CD4-positive, CD25-positive, alpha-beta regulatory T cell (primary cell): ENCODE data around the gene PAXX. TPM values are rescaled to one million over a fixed set of nuclear protein-coding genes. Genes with fewer than 3 reads are reported as not detected.
A peak's percentile ranks its signal among the peaks of the same experiment; 100 is the strongest.

Source experiments
- ATAC-seq, 2 donors: fragments of 150-1000 bp; cut with Tn5 transposase; one replicate each; pipeline ENCODE4 v1.10.0; 2021; ENCODE audit warnings: low read depth in 2 of 2, moderate number of reproducible peaks in 2 of 2, moderate library complexity in 1 of 2
- DNase-seq, 3 donors: peaks; one replicate each; pipeline versions ENCODE4 v3.0.0 to v3.0.0-alpha.2; 2012 to 2022; ENCODE audit warnings: mixed read lengths in 1 of 3
- H3K27ac ChIP-seq: one replicate; pipeline ENCODE4 v1.7.0; 2013; ENCODE audit warnings: mild to moderate bottlenecking, low read length; ENCODE audit not compliant: insufficient read depth, poor library complexity, severe bottlenecking
- H3K27me3 ChIP-seq: one replicate; pipeline ENCODE4 v1.7.0; 2013; ENCODE audit warnings: low read length; ENCODE audit not compliant: control insufficient read depth, insufficient read depth
- H3K36me3 ChIP-seq: one replicate; pipeline ENCODE4 v1.7.0; 2013; ENCODE audit warnings: mild to moderate bottlenecking, low read length, moderate library complexity; ENCODE audit not compliant: control insufficient read depth, insufficient read depth
- H3K4me1 ChIP-seq: 2 replicates; pipeline ENCODE4 v1.7.0; 2013; ENCODE audit warnings: mild to moderate bottlenecking, low read length; ENCODE audit not compliant: insufficient read depth, control insufficient read depth, poor library complexity, severe bottlenecking
- H3K4me3 ChIP-seq: one replicate; pipeline ENCODE4 v1.7.0; 2013; ENCODE audit warnings: low read depth, mild to moderate bottlenecking, low read length, moderate library complexity
- H3K9me3 ChIP-seq, 2 experiments: 1 replicate in 1 of 2; 2 replicates in 1 of 2; pipeline ENCODE4 v1.7.0; 2013; ENCODE audit warnings: low read length in 2 of 2, mild to moderate bottlenecking in 1 of 2, moderate library complexity in 1 of 2; ENCODE audit not compliant: control insufficient read depth in 2 of 2
- H3K27ac Mint-ChIP-seq, 3 donors: one replicate each; pipeline ENCODE4 v1.8.0; 2020 to 2022; ENCODE audit warnings: mild to moderate bottlenecking in 3 of 3, mixed read lengths in 3 of 3, moderate library complexity in 2 of 3
- H3K27me3 Mint-ChIP-seq: one replicate; pipeline ENCODE4 v1.8.0; 2022; ENCODE audit warnings: mild to moderate bottlenecking, mixed read lengths
- H3K36me3 Mint-ChIP-seq: one replicate; pipeline ENCODE4 v1.8.0; 2020; ENCODE audit warnings: mixed read lengths
- H3K4me1 Mint-ChIP-seq, 4 donors: one replicate each; pipeline ENCODE4 v1.8.0; 2020 to 2022; ENCODE audit warnings: mixed read lengths in 4 of 4, mild to moderate bottlenecking in 1 of 4
- H3K4me3 Mint-ChIP-seq, 4 donors: one replicate each; pipeline ENCODE4 v1.8.0; 2020 to 2022; ENCODE audit warnings: mild to moderate bottlenecking in 4 of 4, mixed read lengths in 4 of 4, moderate library complexity in 3 of 4
- H3K9me3 Mint-ChIP-seq, 7 donors: one replicate each; pipeline ENCODE4 v1.8.0; 2020 to 2022; ENCODE audit warnings: mixed read lengths in 7 of 7, mild to moderate bottlenecking in 3 of 7, moderate library complexity in 2 of 7
- polyA plus RNA-seq, 4 donors: library from polyadenylated mRNA; unstranded; fragments of 300-500 nt; fragmentation: Illumina TruSeq; gene quantifications; one replicate each; pipeline ENCODE4 v1.2.3, GENCODE V29; 2021
- total RNA-seq: library from RNA; stranded (reverse); gene quantifications from one replicate; pipeline ENCODE4 v1.2.3, GENCODE V29; 2022

PAXX gene
- total and polyA plus RNA-seq, 5 donors from 2014 or later = 46.7 to 83.3 (median 66.4) TPM

- Mint-ChIP-seq H3K27ac (no peak overlapping the region), H3K9me3 (no peaks in the 10 kb centered on the region), H3K36me3 (no peaks in the 10 kb centered on the region), H3K4me1 (peaks cover 0 to 23% (median 5%) of the 10 kb centered on the region in 4 donors), H3K27me3 (peaks cover 18% of the 10 kb centered on the region), H3K4me3 (no peak overlapping the region)
- H3K27me3 ChIP-seq = no peaks in the 10 kb centered on the region
- H3K36me3 ChIP-seq = no peaks in the 10 kb centered on the region
- H3K9me3 ChIP-seq = no peaks in the 10 kb centered on the region
- H3K4me3 ChIP-seq = no peak overlapping the region
- no peak overlapping the region for H3K27ac ChIP-seq
- DNase-seq (peak; percentile 40 to 71 (median 55)), ATAC-seq (peak; percentile 38 to 44)
- H3K4me1 ChIP-seq = peaks cover 28% of the 10 kb centered on the region
Measured at GRCh38 chr9:136978073-136978864, 14.0 kb upstream of the PAXX start.

GRCh38 chr9:136978865-136979544 lies 13.2 kb upstream of the PAXX start:
- no peak overlapping the region for H3K4me3 ChIP-seq
- peaks cover 28% of the 10 kb centered on the region for H3K4me1 ChIP-seq
- no peaks in the 10 kb centered on the region for H3K36me3 ChIP-seq
- H3K9me3 ChIP-seq = no peaks in the 10 kb centered on the region
- Mint-ChIP-seq H3K9me3 (no peaks in the 10 kb centered on the region), H3K4me3 (no peak overlapping the region), H3K27ac (no peak overlapping the region), H3K27me3 (peaks cover 25% of the 10 kb centered on the region), H3K36me3 (peaks cover 3% of the 10 kb centered on the region), H3K4me1 (peaks cover 0 to 25% (median 8%) of the 10 kb centered on the region in 4 donors)
- peaks cover 2% of the 10 kb centered on the region for H3K27me3 ChIP-seq
- DNase-seq = no peak
- no peak overlapping the region for H3K27ac ChIP-seq
- no peak for ATAC-seq

GRCh38 chr9:136979769-136980587 lies 12.2 kb upstream of the PAXX start:
- peaks cover 5% of the 10 kb centered on the region for H3K27me3 ChIP-seq
- Mint-ChIP-seq H3K36me3 (peaks cover 3% of the 10 kb centered on the region), H3K9me3 (no peaks in the 10 kb centered on the region), H3K4me1 (peaks cover 0 to 20% (median 7%) of the 10 kb centered on the region in 4 donors), H3K27me3 (peaks cover 29% of the 10 kb centered on the region), H3K4me3 (no peak overlapping the region), H3K27ac (no peak overlapping the region)
- H3K36me3 ChIP-seq = no peaks in the 10 kb centered on the region
- H3K4me1 ChIP-seq = peaks cover 22% of the 10 kb centered on the region
- ATAC-seq (no peak), DNase-seq (no peak)
- no peak overlapping the region for H3K27ac ChIP-seq
- no peaks in the 10 kb centered on the region for H3K9me3 ChIP-seq
- no peak overlapping the region for H3K4me3 ChIP-seq

GRCh38 chr9:136980669-136981478 lies 11.3 kb upstream of the PAXX start:
- peaks cover 24% of the 10 kb centered on the region for H3K27me3 Mint-ChIP-seq
- Histone ChIP-seq H3K9me3 (no peaks in the 10 kb centered on the region), H3K36me3 (no peaks in the 10 kb centered on the region), H3K27me3 (peaks cover 5% of the 10 kb centered on the region), H3K4me3 (no peak overlapping the region), H3K4me1 (peaks cover 18% of the 10 kb centered on the region), H3K27ac (no peak overlapping the region)
- H3K9me3 Mint-ChIP-seq = no peaks in the 10 kb centered on the region
- H3K36me3 Mint-ChIP-seq = peaks cover 3% of the 10 kb centered on the region
- DNase-seq (no peak), ATAC-seq (no peak)
- H3K27ac Mint-ChIP-seq = no peak overlapping the region
- H3K4me3 Mint-ChIP-seq = no peak overlapping the region
- H3K4me1 Mint-ChIP-seq = peaks cover 0 to 11% (median 4%) of the 10 kb centered on the region in 4 donors

GRCh38 chr9:136981588-136982231 lies 10.5 kb upstream of the PAXX start:
- no peak for DNase-seq
- H3K27me3 Mint-ChIP-seq = peaks cover 31% of the 10 kb centered on the region
- peaks cover 0 to 7% (median 3%) of the 10 kb centered on the region in 4 donors for H3K4me1 Mint-ChIP-seq
- H3K4me1 ChIP-seq = peaks cover 15% of the 10 kb centered on the region
- H3K9me3 ChIP-seq = no peaks in the 10 kb centered on the region
- H3K4me3 Mint-ChIP-seq = peak overlapping the region in 1 of 4 donors; percentile 83
- H3K9me3 Mint-ChIP-seq = no peaks in the 10 kb centered on the region
- no peaks in the 10 kb centered on the region for H3K36me3 ChIP-seq
- no peak overlapping the region for H3K27ac ChIP-seq
- no peak overlapping the region for H3K27ac Mint-ChIP-seq
- peaks cover 3% of the 10 kb centered on the region for H3K36me3 Mint-ChIP-seq
- H3K4me3 ChIP-seq = no peak overlapping the region
- H3K27me3 ChIP-seq = peaks cover 7% of the 10 kb centered on the region
- no peak for ATAC-seq

GRCh38 chr9:136982232-136983051 lies 9.8 kb upstream of the PAXX start, which contains the start of gene LCNL1:
Gene LCNL1 (plus strand): TSS chr9:136982993. CDS start chr9:136983587, 594 bp downstream.
- Histone ChIP-seq H3K27ac (no peak within 1 kb of the TSS), H3K9me3 (no peaks in the 10 kb centered on the region), H3K27me3 (peaks cover 7% of the 10 kb centered on the region), H3K4me1 (peaks cover 13% of the 10 kb centered on the region), H3K4me3 (no peak within 1 kb of the TSS), H3K36me3 (no peaks in the 10 kb centered on the region)
- Mint-ChIP-seq H3K9me3 (no peaks in the 10 kb centered on the region), H3K4me3 (peak within 1 kb of the TSS in 2 of 4 donors; percentile 19 to 40), H3K27ac (peak within 1 kb of the TSS in 2 of 3 donors; percentile 12 to 42), H3K27me3 (peaks cover 37% of the 10 kb centered on the region), H3K36me3 (peaks cover 3% of the 10 kb centered on the region), H3K4me1 (peaks cover 0 to 13% (median 3%) of the 10 kb centered on the region in 4 donors)
- DNase-seq (no peak), ATAC-seq (no peak)
